Measurements from ENCODE around the gene CCDC78. TPM values are rescaled to one million over a fixed set of nuclear protein-coding genes. Genes with fewer than 3 reads are reported as not detected.

The CCDC78 gene
- polyA plus RNA-seq, 4 donors = 1.1 to 3.6 (median 1.8) TPM

Other genes starting within 250 kb of the CCDC78 start
- 10 to 100 TPM; 23.1 to 35.7 (median 26.3) TPM for gene CAPN15, start 198.7 kb downstream of the CCDC78 start, polyA plus RNA-seq (ENCODE audit: insufficient read length in 4 of 4)
- 10 to 100 TPM; 10.5 to 18.4 (median 11.0) TPM for gene PRR35, start 166.0 kb downstream of the CCDC78 start, polyA plus RNA-seq (ENCODE audit: insufficient read length in 4 of 4)
- gene NHLRC4, start 159.4 kb downstream of the CCDC78 start, polyA plus RNA-seq (ENCODE audit: insufficient read length in 4 of 4) = 1 to 10 TPM; 7.2 to 9.9 (median 8.0) TPM
- 10 to 100 TPM; 54.7 to 75.4 (median 65.0) TPM for gene PIGQ, start 156.5 kb downstream of the CCDC78 start, polyA plus RNA-seq (ENCODE audit: insufficient read length in 4 of 4)
- gene RAB40C, start 136.4 kb downstream of the CCDC78 start, polyA plus RNA-seq (ENCODE audit: insufficient read length in 4 of 4) = 10 to 100 TPM; 17.1 to 28.6 (median 19.9) TPM
- 1 to 10 TPM; 1.4 to 2.8 (median 1.7) TPM for gene WFIKKN1, start 95.5 kb downstream of the CCDC78 start, polyA plus RNA-seq (ENCODE audit: insufficient read length in 4 of 4)
- 10 to 100 TPM; 46.8 to 75.5 (median 51.3) TPM for gene METTL26, start 90.1 kb downstream of the CCDC78 start, polyA plus RNA-seq (ENCODE audit: insufficient read length in 4 of 4)
- gene MCRIP2, start 84.6 kb downstream of the CCDC78 start, polyA plus RNA-seq (ENCODE audit: insufficient read length in 4 of 4) = 10 to 100 TPM; 15.4 to 28.0 (median 17.3) TPM
- gene WDR90, start 77.1 kb downstream of the CCDC78 start, polyA plus RNA-seq (ENCODE audit: insufficient read length in 4 of 4) = 10 to 100 TPM; 28.1 to 49.7 (median 37.7) TPM
- gene RHOT2, start 58.3 kb downstream of the CCDC78 start, polyA plus RNA-seq (ENCODE audit: insufficient read length in 4 of 4) = 100 to 1,000 TPM in 1 of 4 donors, 10 to 100 TPM in 3; 70.5 to 111 (median 77.6) TPM
- 1 to 10 TPM in 3 of 4 donors, under 1 TPM in 1; 0.91 to 2.7 (median 1.8) TPM for gene RHBDL1, start 50.8 kb downstream of the CCDC78 start, polyA plus RNA-seq (ENCODE audit: insufficient read length in 4 of 4)
- gene STUB1, start 46.0 kb downstream of the CCDC78 start, polyA plus RNA-seq (ENCODE audit: insufficient read length in 4 of 4) = 100 to 1,000 TPM in 3 of 4 donors, 10 to 100 TPM in 1; 93.2 to 138 (median 122) TPM
- 10 to 100 TPM; 64.4 to 85.4 (median 66.1) TPM for gene JMJD8, start 42.1 kb downstream of the CCDC78 start, polyA plus RNA-seq (ENCODE audit: insufficient read length in 4 of 4)
- gene WDR24, start 36.0 kb downstream of the CCDC78 start, polyA plus RNA-seq (ENCODE audit: insufficient read length in 4 of 4) = 10 to 100 TPM in 3 of 4 donors, 1 to 10 TPM in 1; 10.0 to 14.0 (median 10.8) TPM
- gene FBXL16, start 20.6 kb downstream of the CCDC78 start, polyA plus RNA-seq (ENCODE audit: insufficient read length in 4 of 4) = 1 to 10 TPM in 3 of 4 donors, under 1 TPM in 1; 0.79 to 1.8 (median 1.2) TPM
- 10 to 100 TPM in 1 of 4 donors, 1 to 10 TPM in 3; 5.8 to 17.0 (median 9.3) TPM for gene METRN, start 11.3 kb downstream of the CCDC78 start, polyA plus RNA-seq (ENCODE audit: insufficient read length in 4 of 4)
- gene ANTKMT, start 5.3 kb downstream of the CCDC78 start, polyA plus RNA-seq (ENCODE audit: insufficient read length in 4 of 4) = 10 to 100 TPM; 13.5 to 27.8 (median 14.4) TPM
- 1 to 10 TPM; 3.1 to 7.3 (median 3.2) TPM for gene HAGHL, start 663 bp upstream of the CCDC78 start, polyA plus RNA-seq (ENCODE audit: insufficient read length in 4 of 4)
- 10 to 100 TPM; 21.0 to 28.5 (median 25.2) TPM for gene CIAO3, start 14.6 kb upstream of the CCDC78 start, polyA plus RNA-seq (ENCODE audit: insufficient read length in 4 of 4)
- gene MSLN, start 34.3 kb upstream of the CCDC78 start, polyA plus RNA-seq (ENCODE audit: insufficient read length in 4 of 4) = 10 to 100 TPM; 11.4 to 33.7 (median 22.2) TPM
- gene RPUSD1, start 61.9 kb upstream of the CCDC78 start, polyA plus RNA-seq (ENCODE audit: insufficient read length in 4 of 4) = 10 to 100 TPM; 10.6 to 21.7 (median 12.0) TPM
- gene CHTF18, start 62.2 kb upstream of the CCDC78 start, polyA plus RNA-seq (ENCODE audit: insufficient read length in 4 of 4) = 10 to 100 TPM; 23.3 to 33.3 (median 25.9) TPM
- under 1 TPM in 3 of 4 donors, not detected in 1; 0.18 to 0.37 (median 0.36) TPM for gene GNG13, start 74.3 kb upstream of the CCDC78 start, polyA plus RNA-seq (ENCODE audit: insufficient read length in 4 of 4)
- 10 to 100 TPM; 14.2 to 19.9 (median 16.9) TPM for gene LMF1, start 244.5 kb upstream of the CCDC78 start, polyA plus RNA-seq (ENCODE audit: insufficient read length in 4 of 4)

All from right renal pelvis (tissue), 4 donors.